ENCODE results near the gene MAML2. TPM values are rescaled to one million over a fixed set of nuclear protein-coding genes. Genes with fewer than 3 reads are reported as not detected.

Gene MAML2
- total RNA-seq, 1 experiment from 2014 or later = 2.7 TPM

DNA sequence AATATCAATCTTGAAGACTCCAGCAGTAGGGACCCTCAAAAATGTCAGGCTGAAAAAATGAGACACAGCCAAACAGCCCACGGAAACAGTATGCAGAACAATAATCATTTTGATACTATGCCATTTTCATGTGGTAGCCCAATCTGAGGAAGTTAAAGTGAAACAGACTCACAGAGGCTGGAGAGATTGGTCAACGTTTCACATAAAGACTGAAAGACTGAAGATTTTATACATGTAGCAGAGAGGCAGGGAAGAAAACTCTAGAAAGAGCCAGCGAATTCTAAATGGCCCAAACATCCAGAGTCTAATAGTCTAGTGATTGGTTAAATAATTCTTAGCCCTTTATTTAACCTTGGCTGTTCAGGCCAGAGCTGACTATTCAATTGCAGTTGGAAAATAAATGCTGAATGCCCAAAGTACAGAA, 49.4 kb downstream of the MAML2 start:
- Histone ChIP-seq H3K4me1 (ENCODE audit: insufficient read depth, low read length) (peaks cover 2% of the 10 kb centered on the region; the same call in 1 of the 2 replicates), H2AFZ (ENCODE audit: low read length) (no peak overlapping the region), H3K23ac (ENCODE audit: insufficient read length, low read depth, low read length) (no peak overlapping the region), H3K9me3 (ENCODE audit: control insufficient read depth, low read depth, low read length) (no peaks in the 10 kb centered on the region), H2BK120ac (ENCODE audit: low read depth, low read length, poor library complexity, severe bottlenecking) (no peak overlapping the region), H3K18ac (ENCODE audit: insufficient read length, low read depth, low read length) (no peak overlapping the region), H4K91ac (ENCODE audit: insufficient read length, low read depth, low read length) (no peak overlapping the region), H4K20me1 (ENCODE audit: control insufficient read depth, insufficient read depth, insufficient read length) (no peaks in the 10 kb centered on the region), H3K27me3 (ENCODE audit: insufficient read depth, low read length) (no peaks in the 10 kb centered on the region), H4K8ac (replicated peaks; ENCODE audit: insufficient read length, low read depth, low read length) (no peak overlapping the region), H3K4ac (ENCODE audit: low read depth, low read length) (no peak overlapping the region), H2BK5ac (ENCODE audit: insufficient read length, low read length) (no peak overlapping the region), H3K23me2 (ENCODE audit: insufficient read length, low read depth, low read length, poor library complexity, severe bottlenecking) (no peaks in the 10 kb centered on the region), H3K4me2 (ENCODE audit: insufficient read depth, insufficient read length, low read length) (no peak overlapping the region), H3K27ac (ENCODE audit: insufficient read length, low read depth, low read length) (no peak overlapping the region), H2BK15ac (ENCODE audit: low read depth, low read length) (no peak overlapping the region), H3K79me2 (ENCODE audit: insufficient read depth, low read length) (no peaks in the 10 kb centered on the region), H3T11ph (ENCODE audit: low read length) (no peak overlapping the region), H2AK5ac (ENCODE audit: insufficient read length, low read length) (no peak overlapping the region), H3K79me1 (ENCODE audit: insufficient read depth, low read depth, low read length, poor library complexity, severe bottlenecking) (no peaks in the 10 kb centered on the region), H2BK12ac (ENCODE audit: insufficient read length, low read depth, low read length) (no peak overlapping the region), H3K9ac (ENCODE audit: extremely low read depth, insufficient read length, low read length) (no peak overlapping the region), H3K56ac (ENCODE audit: insufficient read length, low read depth, low read length) (no peak overlapping the region), H3K14ac (ENCODE audit: insufficient read depth, low read length) (no peak overlapping the region), H4K5ac (ENCODE audit: insufficient read length, low read depth, low read length) (no peak overlapping the region), H2BK20ac (ENCODE audit: low read depth, low read length, poor library complexity, severe bottlenecking) (no peak overlapping the region)
- H3K36me3 Mint-ChIP-seq (ENCODE audit: insufficient read depth in 1 of 3, low read depth in 3 of 3) = no peaks in the 10 kb centered on the region
- H3K4me1 Mint-ChIP-seq = peaks cover 4% of the 10 kb centered on the region in 2 experiments
- H3K9me3 Mint-ChIP-seq = no peaks in the 10 kb centered on the region
- H3K27ac Mint-ChIP-seq = no peak overlapping the region
- TF ChIP-seq CTCF (conservative IDR thresholded peaks at IDR 0.05) = no peak
- WGBS (ENCODE audit: extremely low coverage, insufficient read length, low lambda C conversion rate) = no CpG with 5 or more reads among the region's 3 CpGs
- no peak overlapping the region for H3K4me3 Mint-ChIP-seq
- H3K27me3 Mint-ChIP-seq (ENCODE audit: low read depth) = no peaks in the 10 kb centered on the region
- no peak for DNase-seq
